GM19455 (cell line): ENCODE results near the gene MCM10.
"Not testable (repeated sequence)": the region's sequence is repeated elsewhere in the genome, so short reads cannot be mapped to it uniquely, and the experiment has no call there.

Source experiments
- ATAC-seq: cut with Tn5 transposase; IDR thresholded peaks from one replicate; pipeline ENCODE4 v1.9.1; 2021; ENCODE audit not compliant: unreplicated experiment

The MCM10 gene

GRCh38 chr10:13219685-13220670, 58.6 kb downstream of the MCM10 start:
- no peak for ATAC-seq

- ATAC-seq = no peak
These were observed 60.2 kb downstream of the MCM10 start for GRCh38 chr10:13221572-13221971.

GRCh38 chr10:13222151-13222550, 60.8 kb downstream of the MCM10 start:
- no peak for ATAC-seq

- ATAC-seq = no peak
These were observed 61.2 kb downstream of the MCM10 start for GRCh38 chr10:13222566-13222965.

GRCh38 chr10:13223241-13223640, 61.9 kb downstream of the MCM10 start:
- no peak for ATAC-seq

- ATAC-seq = no peak
These were observed 63.0 kb downstream of the MCM10 start for GRCh38 chr10:13224210-13224995.

GRCh38 chr10:13225601-13226000, 64.2 kb downstream of the MCM10 start:
- ATAC-seq = no peak

- ATAC-seq = no peak
These were observed 65.7 kb downstream of the MCM10 start for GRCh38 chr10:13227031-13227430.

GRCh38 chr10:13231190-13231589, 69.8 kb downstream of the MCM10 start:
- ATAC-seq = no peak

GRCh38 chr10:13231808-13232207, 70.5 kb downstream of the MCM10 start:
- ATAC-seq = no peak

GRCh38 chr10:13233358-13233757, 72.0 kb downstream of the MCM10 start:
- no peak for ATAC-seq

GRCh38 chr10:13234172-13234571, 72.8 kb downstream of the MCM10 start, which contains the start of gene UCMA:
UCMA (minus strand) TSS chr10:13234374; CDS start chr10:13234258, 116 bp downstream.
- ATAC-seq = no peak

GRCh38 chr10:13234736-13235135, 73.4 kb downstream of the MCM10 start:
- not testable (repeated sequence) for ATAC-seq

- ATAC-seq = no peak
These were observed 75.3 kb downstream of the MCM10 start for GRCh38 chr10:13236638-13237037.

- no peak for ATAC-seq
These were observed 77.1 kb downstream of the MCM10 start for GRCh38 chr10:13238271-13239077.

- no peak for ATAC-seq
These were observed 78.6 kb downstream of the MCM10 start for GRCh38 chr10:13239923-13240322.

- ATAC-seq = no peak
These were observed 80.3 kb downstream of the MCM10 start for GRCh38 chr10:13241613-13242012.

GRCh38 chr10:13242260-13242659, 80.9 kb downstream of the MCM10 start:
- ATAC-seq = not testable (repeated sequence)

GRCh38 chr10:13247246-13247645, 85.9 kb downstream of the MCM10 start:
- no peak for ATAC-seq

GRCh38 chr10:13247784-13248183, 86.4 kb downstream of the MCM10 start:
- ATAC-seq = no peak

GRCh38 chr10:13253726-13254125, 92.4 kb downstream of the MCM10 start:
- no peak for ATAC-seq
